ENCODE measurements around the gene ACVRL1.

DNA sequence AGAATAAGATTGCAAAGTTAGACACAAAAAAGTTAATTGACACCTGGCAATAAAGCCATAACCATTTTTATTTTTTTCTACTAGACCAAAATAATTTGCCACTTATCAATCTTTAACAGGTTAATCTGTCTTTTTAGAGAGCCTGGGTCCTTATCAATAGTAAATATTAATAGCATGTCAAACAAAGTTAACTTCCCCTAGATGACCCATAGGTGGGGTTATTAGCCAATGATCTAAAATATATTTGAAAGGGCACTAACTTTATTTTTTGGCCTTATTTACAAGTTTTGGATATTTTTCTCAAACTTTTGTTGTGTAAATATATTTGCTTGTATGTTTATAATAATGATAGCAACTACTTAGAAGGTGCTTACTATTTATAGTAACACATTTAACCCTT, 15.5 kb upstream of the ACVRL1 start:
- TF ChIP-seq ZBTB33 (IDR thresholded peaks at IDR 0.05) (no peak), REST (IDR thresholded peaks at IDR 0.05) (no peak), YY1 (IDR thresholded peaks at IDR 0.05) (no peak), TAF1 (conservative IDR thresholded peaks at IDR 0.05) (no peak), RAD21 (IDR thresholded peaks at IDR 0.05) (peak; percentile 73 to 74), RXRA (IDR thresholded peaks at IDR 0.05) (peak in 1 of 2 donors; percentile 7), MAX (IDR thresholded peaks at IDR 0.05) (no peak), SP1 (IDR thresholded peaks at IDR 0.05) (no peak), FOXA1 (IDR thresholded peaks at IDR 0.05) (no peak), GABPA (IDR thresholded peaks at IDR 0.05 in 1 of 2, conservative IDR thresholded peaks at IDR 0.05 in 1 of 2) (no peak)
- TF ChIP-seq, protein P1, sequence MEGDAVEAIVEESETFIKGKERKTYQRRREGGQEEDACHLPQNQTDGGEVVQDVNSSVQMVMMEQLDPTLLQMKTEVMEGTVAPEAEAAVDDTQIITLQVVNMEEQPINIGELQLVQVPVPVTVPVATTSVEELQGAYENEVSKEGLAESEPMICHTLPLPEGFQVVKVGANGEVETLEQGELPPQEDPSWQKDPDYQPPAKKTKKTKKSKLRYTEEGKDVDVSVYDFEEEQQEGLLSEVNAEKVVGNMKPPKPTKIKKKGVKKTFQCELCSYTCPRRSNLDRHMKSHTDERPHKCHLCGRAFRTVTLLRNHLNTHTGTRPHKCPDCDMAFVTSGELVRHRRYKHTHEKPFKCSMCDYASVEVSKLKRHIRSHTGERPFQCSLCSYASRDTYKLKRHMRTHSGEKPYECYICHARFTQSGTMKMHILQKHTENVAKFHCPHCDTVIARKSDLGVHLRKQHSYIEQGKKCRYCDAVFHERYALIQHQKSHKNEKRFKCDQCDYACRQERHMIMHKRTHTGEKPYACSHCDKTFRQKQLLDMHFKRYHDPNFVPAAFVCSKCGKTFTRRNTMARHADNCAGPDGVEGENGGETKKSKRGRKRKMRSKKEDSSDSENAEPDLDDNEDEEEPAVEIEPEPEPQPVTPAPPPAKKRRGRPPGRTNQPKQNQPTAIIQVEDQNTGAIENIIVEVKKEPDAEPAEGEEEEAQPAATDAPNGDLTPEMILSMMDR (IDR thresholded peaks at IDR 0.05; ENCODE audit: low read depth, low read length, missing input control) = peak; percentile 46

Data from liver (tissue), 3 donors.